D721Med (cell line): ENCODE results near the gene C2CD3.
"Not testable (repeated sequence)": the region's sequence is repeated elsewhere in the genome, so short reads cannot be mapped to it uniquely, and the experiment has no call there.

ENCODE experiments used
- DNase-seq: peaks from one replicate; pipeline ENCODE4 v3.0.0; 2011; ENCODE audit warnings: low spot score; ENCODE audit not compliant: insufficient read length
- FAIRE-seq: peaks from 2 replicates; lab custom pipeline; 2011; peaks lifted over from hg19 to GRCh38; lab: Jason Lieb, UNC
- TF ChIP-seq, protein P1 (sequence below): IDR thresholded peaks from 2 replicates; pipeline ENCODE4 v1.5.1; 2012; ENCODE audit warnings: mild to moderate bottlenecking, control low read depth; ENCODE audit not compliant: insufficient read depth; ENCODE audit errors: missing control alignments

Gene C2CD3

GRCh38 chr11:74138021-74138420, 32.8 kb downstream of the C2CD3 start:
- FAIRE-seq = no peak
- TF ChIP-seq, protein P1, sequence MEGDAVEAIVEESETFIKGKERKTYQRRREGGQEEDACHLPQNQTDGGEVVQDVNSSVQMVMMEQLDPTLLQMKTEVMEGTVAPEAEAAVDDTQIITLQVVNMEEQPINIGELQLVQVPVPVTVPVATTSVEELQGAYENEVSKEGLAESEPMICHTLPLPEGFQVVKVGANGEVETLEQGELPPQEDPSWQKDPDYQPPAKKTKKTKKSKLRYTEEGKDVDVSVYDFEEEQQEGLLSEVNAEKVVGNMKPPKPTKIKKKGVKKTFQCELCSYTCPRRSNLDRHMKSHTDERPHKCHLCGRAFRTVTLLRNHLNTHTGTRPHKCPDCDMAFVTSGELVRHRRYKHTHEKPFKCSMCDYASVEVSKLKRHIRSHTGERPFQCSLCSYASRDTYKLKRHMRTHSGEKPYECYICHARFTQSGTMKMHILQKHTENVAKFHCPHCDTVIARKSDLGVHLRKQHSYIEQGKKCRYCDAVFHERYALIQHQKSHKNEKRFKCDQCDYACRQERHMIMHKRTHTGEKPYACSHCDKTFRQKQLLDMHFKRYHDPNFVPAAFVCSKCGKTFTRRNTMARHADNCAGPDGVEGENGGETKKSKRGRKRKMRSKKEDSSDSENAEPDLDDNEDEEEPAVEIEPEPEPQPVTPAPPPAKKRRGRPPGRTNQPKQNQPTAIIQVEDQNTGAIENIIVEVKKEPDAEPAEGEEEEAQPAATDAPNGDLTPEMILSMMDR = no peak
- no peak for DNase-seq

DNA sequence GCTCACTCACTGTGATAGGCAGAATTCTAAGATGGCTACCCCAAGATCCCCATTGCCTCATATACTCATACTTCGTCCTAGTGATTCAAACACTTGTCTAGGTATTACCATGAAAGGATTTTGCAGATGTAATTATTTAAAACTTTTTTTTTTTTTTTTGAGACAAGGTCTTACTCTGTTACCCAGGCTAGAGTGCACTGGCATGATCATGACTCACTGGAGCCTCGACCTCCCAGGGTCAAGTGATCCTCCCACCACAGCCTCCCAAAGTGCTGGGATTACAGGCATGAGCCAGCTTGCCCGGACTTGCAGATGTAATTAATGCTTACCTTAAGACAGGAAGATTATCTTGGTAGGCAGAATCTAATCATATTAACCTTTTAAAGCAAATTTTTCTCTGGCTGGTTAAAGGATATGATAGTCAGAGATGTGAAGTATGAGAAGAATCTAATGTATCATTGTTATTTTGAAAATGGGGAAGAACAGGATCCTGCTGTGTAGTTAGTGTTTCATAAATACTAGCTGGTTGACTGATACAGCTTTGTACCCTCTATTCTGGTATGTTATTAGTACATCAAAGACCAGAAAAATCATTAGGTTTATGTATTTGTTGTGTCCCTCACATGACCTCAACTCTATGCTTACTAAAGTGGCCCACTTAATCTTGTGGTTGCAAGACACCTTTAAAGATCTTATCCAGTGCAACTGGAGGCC, 35.5 kb downstream of the C2CD3 start:
- FAIRE-seq (no peak), DNase-seq (no peak)
- TF ChIP-seq, protein P1 = no peak

- TF ChIP-seq, protein P1 = no peak
- DNase-seq (no peak), FAIRE-seq (no peak)
Observed at GRCh38 chr11:74134661-74135060, 36.1 kb downstream of the C2CD3 start.

DNA sequence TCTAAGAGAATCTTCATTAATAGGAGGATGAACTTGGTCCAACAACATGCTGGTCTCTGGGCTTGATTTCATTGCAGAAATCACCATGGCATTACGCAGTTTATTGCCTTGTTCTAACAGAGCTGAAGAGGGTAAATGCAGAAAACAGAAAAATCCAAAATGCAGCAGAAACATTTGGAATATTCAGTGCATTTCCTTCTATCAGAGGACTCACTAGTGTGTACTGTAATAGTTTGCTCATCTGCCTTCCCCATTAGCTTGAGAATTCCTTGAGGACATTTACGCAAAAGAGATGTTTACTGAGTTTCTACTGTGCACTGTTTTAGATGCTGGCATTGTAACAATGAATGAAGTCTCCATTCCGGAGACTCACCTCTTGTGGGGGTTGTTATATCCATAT, 37.4 kb downstream of the C2CD3 start:
- no peak for DNase-seq
- no peak for FAIRE-seq
- TF ChIP-seq, protein P1 = no peak

- DNase-seq (no peak), FAIRE-seq (no peak)
- TF ChIP-seq, protein P1 = no peak
Observed at GRCh38 chr11:74132833-74133232, 38.0 kb downstream of the C2CD3 start.

GRCh38 chr11:74129121-74129520, 41.7 kb downstream of the C2CD3 start:
- not testable (repeated sequence) for DNase-seq, FAIRE-seq

- DNase-seq (no peak), FAIRE-seq (no peak)
- TF ChIP-seq, protein P1 = no peak
Observed at GRCh38 chr11:74123008-74123448, 47.8 kb downstream of the C2CD3 start.

- TF ChIP-seq, protein P1 = no peak
- DNase-seq (no peak), FAIRE-seq (no peak)
Observed at GRCh38 chr11:74121804-74122203, 49.0 kb downstream of the C2CD3 start.

DNA sequence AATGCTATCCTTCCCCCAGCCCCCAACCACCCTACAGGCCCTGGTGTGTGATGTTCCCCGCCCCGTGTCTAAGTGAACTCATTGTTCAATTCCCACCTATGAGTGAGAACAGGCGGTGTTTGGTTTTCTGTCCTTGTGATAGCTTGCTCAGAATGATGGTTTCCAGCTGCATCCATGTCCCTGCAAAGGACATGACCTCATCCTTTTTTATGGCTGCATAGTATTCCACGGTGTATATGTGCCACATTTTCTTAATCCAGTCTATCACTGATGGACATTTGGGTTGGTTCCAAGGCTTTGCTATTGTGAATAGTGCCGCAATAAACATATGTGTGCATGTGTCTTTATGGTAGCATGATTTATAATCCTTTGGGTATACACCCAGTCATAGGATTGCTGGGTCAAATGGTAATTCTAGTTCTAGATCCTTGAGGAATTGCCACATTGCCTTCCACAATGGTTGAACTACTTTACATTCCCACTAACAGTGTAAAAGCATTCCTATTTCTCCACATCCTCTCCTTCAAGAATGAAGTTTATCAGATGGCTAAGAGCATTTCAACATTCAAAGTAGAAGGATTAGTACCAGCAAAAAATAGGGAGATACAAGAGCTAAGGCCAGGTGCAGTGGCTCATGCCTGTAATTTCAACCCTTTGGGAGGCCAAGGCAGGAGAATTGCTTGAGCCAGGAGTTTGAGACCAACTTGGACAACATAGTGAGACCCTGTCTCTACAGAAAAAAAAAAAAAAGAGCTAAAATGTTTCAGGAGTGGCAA, 50.4 kb downstream of the C2CD3 start:
- not testable (repeated sequence) for DNase-seq, FAIRE-seq
